IMR-90 (cell line): ENCODE measurements around the gene ACOX3. TPM values are rescaled to one million over a fixed set of nuclear protein-coding genes. Genes with fewer than 3 reads are reported as not detected.

ENCODE experiments used
- ATAC-seq: fragments of 200-7000 bp; cut with Tn5 transposase; 2 replicates; pipeline ENCODE4 v1.9.1; 2020; ENCODE audit warnings: low read depth, mild to moderate bottlenecking, moderate library complexity
- BruUV-seq: library from RNA; stranded (reverse); fragments of 400-500 nt; replicated peaks from 2 replicates; lab custom pipeline; 2021; lab: Mats Ljungman, UMichigan
- CTCF ChIA-PET: fragments of 300-600 bp; formaldehyde crosslinking; extraction: SDS; loops from one replicate; lab custom pipeline; 2021; ENCODE audit warnings: antibody characterized with exemption; lab: Yijun Ruan, JAX
- POLR2A ChIA-PET: fragments of 300-600 bp; sonication (Branson Sonifier 250); formaldehyde crosslinking; loops from one replicate; lab custom pipeline; 2022; ENCODE audit warnings: antibody characterized with exemption; ENCODE audit not compliant: unreplicated experiment; lab: Charles Lee
- DNase-seq: peaks from one replicate; pipeline ENCODE4 v3.0.0; 2013
- H2AFZ ChIP-seq: replicated peaks from 2 replicates; pipeline ENCODE3; 2013; ENCODE audit warnings: low read length, mild to moderate bottlenecking; ENCODE audit not compliant: poor library complexity
- H2AK5ac ChIP-seq: 2 replicates; pipeline ENCODE4 v1.6.1; 2013; ENCODE audit warnings: low read depth, low read length, inconsistent platforms
- H2AK9ac ChIP-seq: replicated peaks from 2 replicates; pipeline ENCODE3; 2013; ENCODE audit warnings: mild to moderate bottlenecking, low read depth, low read length, moderate library complexity; ENCODE audit not compliant: poor library complexity
- H2BK120ac ChIP-seq: 2 replicates; pipeline ENCODE4 v1.6.1; 2013; ENCODE audit warnings: low read depth, low read length, inconsistent platforms
- H2BK15ac ChIP-seq: 3 replicates; pipeline ENCODE4 v1.6.1; 2013; ENCODE audit warnings: low read depth, low read length, inconsistent platforms
- H2BK20ac ChIP-seq: 2 replicates; pipeline ENCODE4 v1.6.1; 2013; ENCODE audit warnings: low read depth, mild to moderate bottlenecking, inconsistent platforms, low read length, moderate library complexity
- H2BK5ac ChIP-seq: 2 replicates; pipeline ENCODE4 v1.6.1; 2013; ENCODE audit warnings: mild to moderate bottlenecking, low read depth, low read length, inconsistent platforms; ENCODE audit not compliant: poor library complexity, severe bottlenecking
- H3K14ac ChIP-seq: replicated peaks from 2 replicates; pipeline ENCODE4 v1.6.1; 2013; ENCODE audit warnings: low read depth, low read length, inconsistent platforms
- H3K18ac ChIP-seq: 2 replicates; pipeline ENCODE4 v1.6.1; 2013; ENCODE audit warnings: low read depth, low read length, control low read depth
- H3K23ac ChIP-seq: 2 replicates; pipeline ENCODE4 v1.6.1; 2013; ENCODE audit warnings: low read depth, low read length, inconsistent platforms
- H3K27ac ChIP-seq: 2 replicates; pipeline ENCODE4 v1.5.1; 2013; ENCODE audit warnings: mild to moderate bottlenecking, control low read depth, low read length; ENCODE audit not compliant: insufficient read depth
- H3K27me3 ChIP-seq: 2 replicates; pipeline ENCODE4 v1.6.1; 2013; ENCODE audit warnings: low read length; ENCODE audit not compliant: control insufficient read depth, insufficient read depth
- H3K36me3 ChIP-seq: 2 replicates; pipeline ENCODE4 v1.6.1; 2013; ENCODE audit warnings: low read length, mixed read lengths; ENCODE audit not compliant: control insufficient read depth, insufficient read depth
- H3K4ac ChIP-seq: 2 replicates; pipeline ENCODE4 v1.6.1; 2013; ENCODE audit warnings: low read depth, low read length, inconsistent platforms
- H3K4me1 ChIP-seq: 2 replicates; pipeline ENCODE4 v1.6.1; 2013; ENCODE audit warnings: low read length, mixed read lengths; ENCODE audit not compliant: control insufficient read depth, insufficient read depth
- H3K4me2 ChIP-seq: 2 replicates; pipeline ENCODE4 v1.6.1; 2013; ENCODE audit warnings: low read depth, mild to moderate bottlenecking, control low read depth, low read length, moderate library complexity
- H3K4me3 ChIP-seq: 2 replicates; pipeline ENCODE4 v1.5.1; 2013; ENCODE audit warnings: low read depth, mild to moderate bottlenecking, control low read depth, low read length, moderate library complexity; ENCODE audit not compliant: insufficient read depth
- H3K56ac ChIP-seq: 2 replicates; pipeline ENCODE4 v1.6.1; 2013; ENCODE audit warnings: low read length, inconsistent platforms; ENCODE audit not compliant: insufficient read depth; ENCODE audit errors: extremely low read depth
- H3K79me1 ChIP-seq, 2 experiments: 2 replicates each; pipeline ENCODE4 v1.6.1; 2013; ENCODE audit warnings: low read length in 2 of 2, inconsistent platforms in 1 of 2, low read depth in 1 of 2
- H3K9ac ChIP-seq: 2 replicates; pipeline ENCODE4 v1.6.1; 2013; ENCODE audit warnings: low read depth, low read length, control low read depth
- H3K9me1 ChIP-seq: 2 replicates; pipeline ENCODE4 v1.6.1; 2013; ENCODE audit warnings: low read length, inconsistent platforms; ENCODE audit not compliant: insufficient read depth
- H3K9me3 ChIP-seq: 2 replicates; pipeline ENCODE4 v1.6.1; 2013; ENCODE audit warnings: low read length; ENCODE audit not compliant: control insufficient read depth, insufficient read depth
- H4K20me1 ChIP-seq: 2 replicates; pipeline ENCODE4 v1.6.1; 2013; ENCODE audit warnings: low read length, inconsistent platforms; ENCODE audit not compliant: insufficient read depth
- H4K5ac ChIP-seq: 2 replicates; pipeline ENCODE4 v1.6.1; 2013; ENCODE audit warnings: mild to moderate bottlenecking, low read depth, low read length, control low read depth
- H4K8ac ChIP-seq, 2 experiments: 2 replicates each; pipeline ENCODE4 v1.6.1; 2013; ENCODE audit warnings: low read depth in 2 of 2, low read length in 2 of 2, control low read depth in 1 of 2, inconsistent platforms in 1 of 2
- H4K91ac ChIP-seq: 2 replicates; pipeline ENCODE4 v1.6.1; 2013; ENCODE audit warnings: low read depth, low read length, inconsistent platforms; ENCODE audit not compliant: insufficient read depth
- MAFK ChIP-seq: IDR thresholded peaks from 2 replicates; pipeline ENCODE4 v1.6.1; 2012; ENCODE audit warnings: low read depth, low read length, improper control_type of control experiment
- MAZ ChIP-seq: IDR thresholded peaks from 2 replicates; pipeline ENCODE4 v1.6.1; 2012; ENCODE audit warnings: low read depth, mild to moderate bottlenecking, low read length, improper control_type of control experiment, moderate library complexity, borderline replicate concordance
- POLR2A ChIP-seq: IDR thresholded peaks from 2 replicates; pipeline ENCODE4 v1.6.1; 2012; ENCODE audit warnings: mild to moderate bottlenecking, low read depth, low read length
- WGBS, 2 experiments: methylation state at CpG; one replicate each; pipeline versions ENCODE4 v1.1.5 to v1.1.7; 2013; ENCODE audit warnings: missing lambda C conversion rate in 2 of 2; ENCODE audit not compliant: insufficient read length in 1 of 2; ENCODE audit errors: extremely low coverage in 2 of 2; 5-methylcytosine and 5-hydroxymethylcytosine counted together
- dilution Hi-C: fragments of 300-500 bp; cut with HindIII; formaldehyde crosslinking; loops from one replicate; pipeline ENCODE4 v1.14.3; 2018; ENCODE audit warnings: low sequenced_read_pairs; ENCODE audit not compliant: unreplicated experiment
- in situ Hi-C: fragments of 300-500 bp; cut with MboI; formaldehyde crosslinking; loops from 3 replicates; pipeline ENCODE4 v1.14.3; 2019; ENCODE audit warnings: low sequenced_read_pairs, inconsistent platforms, mixed read lengths
- intact Hi-C: fragments of 100-400 bp; cut with micrococcal nuclease; formaldehyde crosslinking; loops from 2 replicates; pipeline ENCODE4 v1.10.0; 2022
- polyA plus RNA-seq, 3 experiments: library from polyadenylated mRNA; depleted of rRNA; stranded (reverse); fragments of >200 nt; gene quantifications; 2 replicates each; pipeline ENCODE4 v1.2.3, GENCODE V29; 2012; ENCODE audit warnings: low replicate concordance in 1 of 3
- total RNA-seq: library from RNA; depleted of rRNA; stranded (reverse); fragments of >200 nt; gene quantifications from 2 replicates; pipeline ENCODE4 v1.2.3, GENCODE V29; 2012

ACOX3 gene
- total and polyA plus RNA-seq, 2 of the 4 experiments (the other 2 are of a cell fraction) = 15.2 to 25.8 TPM

- BruUV-seq = no TSS peak
- Histone ChIP-seq H3K56ac (no peak overlapping the region), H2BK5ac (no peak overlapping the region), H2AFZ (no peak overlapping the region), H4K5ac (no peak overlapping the region), H4K20me1 (peaks cover 12% of the 10 kb centered on the region; the same call in 1 of the 2 replicates), H3K4me1 (peaks cover 12% of the 10 kb centered on the region), H3K14ac (no peak overlapping the region), H3K23ac (no peak overlapping the region), H3K27ac (no peak overlapping the region), H3K9me1 (peaks cover 9% of the 10 kb centered on the region; the same call in 1 of the 2 replicates), H2BK15ac (no peak overlapping the region), H3K9me3 (no peaks in the 10 kb centered on the region), H3K4me2 (peak overlapping the region; percentile 26; the same call in 1 of the 2 replicates), H2AK5ac (peak overlapping the region; percentile 39), H3K9ac (no peak overlapping the region), H2AK9ac (no peak overlapping the region), H2BK20ac (no peak overlapping the region), H3K4ac (no peak overlapping the region; the same call in 1 of the 2 replicates), H3K79me1 (peaks cover 30 to 70% of the 10 kb centered on the region in 2 experiments), H3K36me3 (no peaks in the 10 kb centered on the region), H4K8ac (no peak overlapping the region), H3K27me3 (no peaks in the 10 kb centered on the region), H3K4me3 (no peak overlapping the region), H2BK120ac (no peak overlapping the region), H3K18ac (no peak overlapping the region), H4K91ac (no peak overlapping the region)
- POLR2A ChIA-PET = no interaction called here
- DNase-seq = no peak
- ATAC-seq = no peak
- TF ChIP-seq POLR2A = no peak
- TF ChIP-seq MAZ = no peak
- TF ChIP-seq MAFK = no peak
- intact Hi-C loops = no loop called here
- dilution Hi-C loops = no loop called here
- WGBS, 2 experiments = 58% methylated on average over 6 of the region's 11 CpGs; no CpG with 5 or more reads in 1 of the 2 experiments
- in situ Hi-C loops = loop anchor here (25.0 kb wide), 1 partner anchor 1649 kb away; no protein-coding TSS in a partner anchor
- CTCF ChIA-PET = interaction anchor here (0.6 to 1.5 kb wide), 2 partner anchors 10 to 252 kb away, joined by 4 to 7 read pairs; no protein-coding TSS in a partner anchor
These were observed 1.8 kb downstream of the ACOX3 start for GRCh38 chr4:8438743-8439142.
